ENCODE measurements around the gene ZMIZ2.

ZMIZ2 gene

DNA sequence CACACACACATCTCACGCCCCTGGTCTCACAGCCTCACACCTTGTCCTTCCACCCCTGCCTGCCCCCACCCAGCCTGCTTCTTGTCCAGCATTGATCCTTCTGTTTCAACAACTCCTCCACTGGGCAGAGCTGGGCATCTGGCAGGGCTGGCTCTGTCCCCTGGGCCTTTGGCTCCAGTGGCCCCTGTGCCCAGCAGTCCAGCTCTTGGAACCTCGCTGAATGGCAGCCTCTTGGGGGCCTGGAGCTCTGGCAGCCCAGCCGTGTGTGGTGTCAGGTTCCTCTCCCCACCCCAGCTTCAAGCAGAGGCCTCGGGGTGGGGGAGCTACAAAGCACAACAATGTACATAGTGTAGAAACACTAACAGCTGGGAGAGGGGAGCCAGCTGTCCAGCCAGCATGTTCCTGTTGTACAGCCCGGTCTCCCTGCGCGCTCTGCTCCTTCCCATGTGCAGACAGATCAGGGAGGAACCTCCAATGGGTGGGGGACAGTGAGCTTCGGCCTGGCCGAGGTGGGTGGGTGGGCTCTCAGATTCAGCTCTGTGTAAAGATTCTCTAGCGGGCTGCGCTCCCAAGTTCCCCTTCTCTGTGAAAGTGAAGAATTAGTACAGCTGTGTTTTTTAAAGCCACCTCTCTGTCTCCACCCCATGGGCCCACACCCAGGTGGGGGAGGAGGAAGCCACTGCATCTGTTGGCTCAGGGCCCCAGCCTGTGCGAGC is 19.4 kb downstream of the ZMIZ2 start:
- no peak overlapping the region for H2AFZ ChIP-seq
- no peaks in the 10 kb centered on the region for H3K27me3 ChIP-seq (ENCODE audit: control insufficient read depth, insufficient read depth, low read length)
- no peak overlapping the region for H3K4me2 ChIP-seq (ENCODE audit: low read length)
- H3K4me3 ChIP-seq (ENCODE audit: low read depth, low read length): no peak overlapping the region
- H3K36me3 ChIP-seq (ENCODE audit: control insufficient read depth, insufficient read depth, low read length): no peaks in the 10 kb centered on the region
- no peaks in the 10 kb centered on the region for H3K79me2 ChIP-seq
- TF ChIP-seq, protein P1, sequence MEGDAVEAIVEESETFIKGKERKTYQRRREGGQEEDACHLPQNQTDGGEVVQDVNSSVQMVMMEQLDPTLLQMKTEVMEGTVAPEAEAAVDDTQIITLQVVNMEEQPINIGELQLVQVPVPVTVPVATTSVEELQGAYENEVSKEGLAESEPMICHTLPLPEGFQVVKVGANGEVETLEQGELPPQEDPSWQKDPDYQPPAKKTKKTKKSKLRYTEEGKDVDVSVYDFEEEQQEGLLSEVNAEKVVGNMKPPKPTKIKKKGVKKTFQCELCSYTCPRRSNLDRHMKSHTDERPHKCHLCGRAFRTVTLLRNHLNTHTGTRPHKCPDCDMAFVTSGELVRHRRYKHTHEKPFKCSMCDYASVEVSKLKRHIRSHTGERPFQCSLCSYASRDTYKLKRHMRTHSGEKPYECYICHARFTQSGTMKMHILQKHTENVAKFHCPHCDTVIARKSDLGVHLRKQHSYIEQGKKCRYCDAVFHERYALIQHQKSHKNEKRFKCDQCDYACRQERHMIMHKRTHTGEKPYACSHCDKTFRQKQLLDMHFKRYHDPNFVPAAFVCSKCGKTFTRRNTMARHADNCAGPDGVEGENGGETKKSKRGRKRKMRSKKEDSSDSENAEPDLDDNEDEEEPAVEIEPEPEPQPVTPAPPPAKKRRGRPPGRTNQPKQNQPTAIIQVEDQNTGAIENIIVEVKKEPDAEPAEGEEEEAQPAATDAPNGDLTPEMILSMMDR (IDR thresholded peaks at IDR 0.05): no peak
- H3K4me1 ChIP-seq: peaks cover 28% of the 10 kb centered on the region
- H3K9me3 ChIP-seq (ENCODE audit: control insufficient read depth, low read length): no peaks in the 10 kb centered on the region
- H3K27ac ChIP-seq: peak overlapping the region; percentile 43
- no peak overlapping the region for H3K9ac ChIP-seq

DNA sequence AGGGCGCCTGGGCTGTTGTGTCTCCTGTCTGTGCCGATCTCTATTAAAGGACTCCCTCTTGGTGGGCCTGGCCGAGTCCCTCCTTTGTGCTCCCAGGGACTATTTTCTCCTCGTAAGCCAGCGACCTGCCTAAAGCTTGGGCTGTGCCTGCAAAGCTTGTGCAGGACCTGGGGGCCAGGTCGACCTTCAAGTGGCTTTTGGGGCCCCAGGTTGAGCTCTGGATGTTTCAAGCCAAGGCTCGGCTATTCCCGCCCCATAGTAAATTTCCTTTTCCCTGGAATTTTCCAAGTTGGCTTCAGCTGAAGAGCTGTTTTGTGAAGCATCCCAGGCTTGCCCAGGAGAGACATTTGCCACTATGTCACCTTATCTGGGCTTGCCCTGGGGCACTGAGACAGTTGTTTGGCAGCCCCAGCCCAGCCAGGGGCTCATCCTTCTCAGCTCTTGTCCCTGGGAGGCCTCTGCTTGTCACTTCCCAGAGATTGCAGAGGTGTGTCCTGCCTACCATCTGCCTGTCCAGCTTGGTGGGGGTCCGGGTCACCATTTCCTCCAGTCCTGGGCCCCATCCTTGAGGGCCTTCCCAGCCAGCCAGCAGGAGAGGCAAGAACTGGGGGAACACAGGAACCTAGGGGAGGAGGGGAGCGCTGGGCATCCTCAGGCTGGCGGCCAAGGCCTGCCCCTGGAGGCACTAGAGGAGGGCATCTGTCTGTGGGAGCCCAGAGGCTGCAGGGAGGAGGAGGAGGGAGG is 20.2 kb downstream of the ZMIZ2 start:
- H3K4me3 ChIP-seq (ENCODE audit: low read depth, low read length): no peak overlapping the region
- no peak overlapping the region for H2AFZ ChIP-seq
- no peaks in the 10 kb centered on the region for H3K79me2 ChIP-seq
- no peaks in the 10 kb centered on the region for H3K27me3 ChIP-seq (ENCODE audit: control insufficient read depth, insufficient read depth, low read length)
- H3K4me1 ChIP-seq: peaks cover 28% of the 10 kb centered on the region
- no peaks in the 10 kb centered on the region for H3K36me3 ChIP-seq (ENCODE audit: control insufficient read depth, insufficient read depth, low read length)
- peak overlapping the region; percentile 43 for H3K27ac ChIP-seq
- no peak overlapping the region for H3K9ac ChIP-seq
- H3K9me3 ChIP-seq (ENCODE audit: control insufficient read depth, low read length): no peaks in the 10 kb centered on the region
- TF ChIP-seq, protein P1 (IDR thresholded peaks at IDR 0.05): no peak
- H3K4me2 ChIP-seq (ENCODE audit: low read length): no peak overlapping the region

DNA sequence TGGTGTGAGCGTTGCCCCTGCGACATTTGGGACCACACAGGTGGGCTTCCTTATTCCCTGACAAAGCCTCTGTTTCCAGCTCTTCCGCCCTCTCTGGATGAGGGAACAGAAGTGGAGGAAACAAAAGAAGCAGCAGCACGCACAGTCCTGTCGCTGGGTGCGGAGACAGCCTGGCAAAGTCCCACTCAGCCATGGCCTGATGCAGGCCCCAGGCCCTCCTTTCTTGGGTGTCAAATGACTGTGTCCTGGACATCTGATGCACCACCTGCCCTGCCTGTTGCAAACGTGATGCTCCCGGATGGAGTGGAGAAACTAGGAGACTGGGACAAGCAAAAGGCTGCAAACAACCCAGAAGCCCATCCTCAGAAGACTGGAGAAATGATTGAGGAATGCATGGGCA is 20.7 kb downstream of the ZMIZ2 start:
- peak overlapping the region; percentile 43 for H3K27ac ChIP-seq
- no peaks in the 10 kb centered on the region for H3K36me3 ChIP-seq (ENCODE audit: control insufficient read depth, insufficient read depth, low read length)
- peaks cover 28% of the 10 kb centered on the region for H3K4me1 ChIP-seq
- TF ChIP-seq, protein P1 (IDR thresholded peaks at IDR 0.05): no peak
- no peak overlapping the region for H3K4me3 ChIP-seq (ENCODE audit: low read depth, low read length)
- H3K27me3 ChIP-seq (ENCODE audit: control insufficient read depth, insufficient read depth, low read length): no peaks in the 10 kb centered on the region
- no peak overlapping the region for H3K9ac ChIP-seq
- no peak overlapping the region for H3K4me2 ChIP-seq (ENCODE audit: low read length)
- H2AFZ ChIP-seq: no peak overlapping the region
- H3K79me2 ChIP-seq: no peaks in the 10 kb centered on the region
- no peaks in the 10 kb centered on the region for H3K9me3 ChIP-seq (ENCODE audit: control insufficient read depth, low read length)

DNA sequence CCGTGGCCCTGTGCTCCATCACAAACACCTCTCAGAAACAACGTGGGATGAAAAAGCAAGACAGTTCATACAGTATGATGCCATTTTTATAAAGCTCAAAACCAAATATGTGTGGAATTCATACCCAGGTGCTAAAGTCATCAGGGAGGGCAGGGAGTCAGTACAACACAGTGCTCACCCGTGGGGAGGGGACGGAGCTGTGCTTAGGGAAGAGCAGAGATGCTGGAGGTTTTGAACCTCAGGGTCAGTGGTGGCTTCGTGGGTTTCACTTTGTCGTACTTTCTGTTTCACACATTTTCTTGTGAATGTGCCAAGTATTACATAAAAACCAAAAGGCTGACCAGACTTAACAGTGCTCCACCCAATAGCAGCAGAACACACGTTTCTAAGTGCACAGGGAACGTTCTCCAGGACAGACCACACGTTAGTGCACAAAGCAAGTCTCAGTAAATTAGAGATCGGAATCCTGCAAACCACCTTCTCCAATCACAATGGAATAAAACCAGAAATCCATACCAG is 21.2 kb downstream of the ZMIZ2 start:
- no peaks in the 10 kb centered on the region for H3K27me3 ChIP-seq (ENCODE audit: control insufficient read depth, insufficient read depth, low read length)
- no peaks in the 10 kb centered on the region for H3K9me3 ChIP-seq (ENCODE audit: control insufficient read depth, low read length)
- no peak overlapping the region for H3K4me3 ChIP-seq (ENCODE audit: low read depth, low read length)
- no peak overlapping the region for H3K9ac ChIP-seq
- H3K36me3 ChIP-seq (ENCODE audit: control insufficient read depth, insufficient read depth, low read length): no peaks in the 10 kb centered on the region
- H3K27ac ChIP-seq: peak overlapping the region; percentile 7
- H3K4me2 ChIP-seq (ENCODE audit: low read length): no peak overlapping the region
- no peak overlapping the region for H2AFZ ChIP-seq
- TF ChIP-seq, protein P1 (IDR thresholded peaks at IDR 0.05): no peak
- H3K79me2 ChIP-seq: no peaks in the 10 kb centered on the region
- H3K4me1 ChIP-seq: peaks cover 28% of the 10 kb centered on the region
